SKM-1 treated with dmso at 0.1 percent for 144 hours (cell line): ENCODE measurements around the gene DBNDD2.

Experiments
- DNase-seq: peaks from one replicate; lab custom pipeline; 2025; ENCODE audit not compliant: unreplicated experiment; lab: John Stamatoyannopoulos, UW

DBNDD2 gene

DNA sequence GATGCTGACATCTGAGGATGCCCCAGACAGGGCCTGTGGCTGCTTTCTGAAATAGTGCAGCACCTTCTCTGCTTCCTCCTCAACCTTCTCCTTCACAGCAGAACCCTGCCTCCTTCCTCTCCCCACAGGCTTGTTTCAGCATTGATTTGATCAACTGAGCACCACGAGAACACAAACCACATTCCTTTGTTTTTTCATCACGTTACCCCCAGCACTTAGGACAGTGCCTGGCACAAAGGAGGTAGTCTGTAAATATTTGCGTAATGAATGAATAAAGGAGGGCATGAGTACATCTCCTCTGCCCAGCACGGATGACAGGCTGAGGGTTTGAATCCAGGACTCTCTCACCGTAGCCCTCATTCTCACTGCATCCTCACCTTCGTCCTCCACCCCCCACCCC lies 40.2 kb downstream of the DBNDD2 start:
- DNase-seq: no peak

DNA sequence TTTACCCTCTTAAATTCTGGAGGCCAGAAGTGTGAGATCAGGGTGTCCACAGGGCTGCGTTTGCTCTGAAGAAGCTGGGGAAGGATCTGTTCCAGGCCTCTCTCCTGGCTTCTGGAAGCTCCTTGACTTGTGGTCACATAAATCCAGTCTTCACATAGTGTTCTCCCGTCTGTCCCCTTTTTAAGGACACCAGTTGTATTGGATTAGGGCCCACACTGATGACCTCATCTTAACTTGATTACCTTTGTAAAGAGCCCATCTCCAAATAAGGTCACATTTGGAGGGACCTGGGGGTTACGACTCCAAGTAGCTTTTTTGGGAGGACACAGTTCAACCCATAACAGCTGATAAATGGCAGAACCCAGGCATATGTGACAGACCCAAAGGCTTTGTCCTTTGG lies 41.4 kb downstream of the DBNDD2 start:
- no peak for DNase-seq

DNA sequence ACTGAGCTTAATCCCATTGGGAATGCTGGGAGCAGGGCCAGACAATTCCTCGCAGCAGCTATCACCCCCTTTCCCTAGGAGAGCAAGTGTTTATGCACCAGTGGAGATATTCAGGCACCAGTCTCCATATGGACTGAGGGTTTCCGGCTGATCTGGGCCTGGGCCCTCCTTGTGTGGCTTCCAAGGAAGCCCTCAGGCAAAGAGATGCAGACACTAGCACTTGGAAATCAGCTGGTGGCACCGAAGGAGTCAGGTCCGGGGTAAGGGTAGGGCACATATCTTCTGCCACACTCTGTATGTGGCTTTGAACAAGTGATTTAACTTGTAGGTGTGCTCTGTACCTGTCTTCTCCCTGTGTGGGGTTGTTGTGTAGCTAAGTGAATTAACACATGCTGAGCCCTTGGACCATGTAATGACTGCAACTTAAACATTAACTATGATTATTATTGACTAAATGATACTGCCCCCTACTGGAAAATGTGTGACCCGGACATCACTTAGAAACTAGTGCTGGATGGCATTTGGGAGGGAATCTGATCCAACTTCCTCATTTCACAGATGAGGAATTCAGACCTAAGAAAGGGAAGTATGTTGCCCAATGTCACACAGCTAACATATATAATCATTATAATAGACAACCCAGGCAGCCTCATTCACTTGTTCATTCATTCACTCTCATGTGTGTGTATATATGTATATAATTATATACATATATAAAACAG lies 42.2 kb downstream of the DBNDD2 start:
- DNase-seq: peak; percentile 96

DNA sequence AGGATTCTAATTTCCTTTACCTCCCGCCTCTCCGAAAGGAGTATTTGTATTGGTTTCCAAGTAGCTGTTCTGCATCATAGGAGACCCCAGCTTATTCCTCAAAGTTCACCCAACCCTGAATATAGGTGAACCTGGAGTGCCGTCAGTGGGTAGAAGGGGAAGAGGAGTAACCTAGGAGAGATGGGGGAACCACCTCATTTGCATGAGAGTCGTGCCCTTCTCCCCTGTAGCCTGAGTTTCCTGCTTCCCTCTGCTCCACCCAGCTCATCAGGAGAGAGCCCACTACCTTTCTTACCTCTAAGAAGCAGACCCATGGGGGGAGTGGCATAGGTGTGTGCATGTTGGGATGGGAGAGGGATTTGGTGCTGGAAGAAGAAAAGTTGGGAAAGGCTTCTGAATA lies 44.1 kb downstream of the DBNDD2 start:
- no peak for DNase-seq

DNA sequence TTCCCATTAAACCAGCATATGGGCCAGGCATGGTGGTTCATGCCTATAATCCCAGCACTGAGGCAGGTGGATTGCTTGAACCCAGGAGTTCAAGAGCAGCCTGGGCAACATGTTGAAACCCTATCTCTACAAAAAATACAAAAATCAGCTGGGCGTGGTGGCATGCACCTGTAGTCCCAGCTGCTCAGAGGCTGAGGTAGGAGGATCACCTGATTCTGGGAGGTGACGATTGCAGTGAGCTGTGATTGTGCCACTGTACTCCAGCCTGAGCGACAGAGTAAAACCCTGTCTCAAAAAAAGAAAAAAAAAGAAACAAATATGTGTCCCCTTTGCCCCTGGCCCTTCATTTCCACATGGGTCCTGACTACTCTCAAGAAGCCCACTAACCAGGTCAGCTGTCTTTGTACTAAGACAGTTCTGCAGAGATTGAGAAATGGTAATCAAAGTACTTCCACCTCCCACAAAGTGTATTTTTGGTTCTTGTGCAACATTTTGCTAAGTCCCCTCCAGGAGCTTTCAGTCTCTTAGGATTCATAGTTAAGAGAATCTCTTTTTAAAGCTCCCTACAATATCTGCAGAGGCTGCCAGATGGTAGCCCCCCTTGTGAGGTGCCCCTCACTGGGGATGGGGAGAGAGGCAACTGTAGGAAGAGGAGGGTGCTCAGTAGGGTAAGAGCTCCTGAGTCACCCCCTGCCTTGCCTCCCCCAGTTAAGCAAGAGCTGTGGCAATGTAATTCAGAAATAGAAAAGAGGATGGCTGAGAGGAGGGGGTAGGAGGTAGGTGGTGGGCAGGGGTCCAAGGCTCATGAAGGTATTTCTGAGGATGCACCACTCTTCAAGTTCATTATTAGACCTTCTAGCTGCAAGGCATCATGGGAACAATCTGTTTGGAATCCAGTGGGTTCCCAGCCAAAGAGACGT lies 44.9 kb downstream of the DBNDD2 start:
- DNase-seq: no peak

DNA sequence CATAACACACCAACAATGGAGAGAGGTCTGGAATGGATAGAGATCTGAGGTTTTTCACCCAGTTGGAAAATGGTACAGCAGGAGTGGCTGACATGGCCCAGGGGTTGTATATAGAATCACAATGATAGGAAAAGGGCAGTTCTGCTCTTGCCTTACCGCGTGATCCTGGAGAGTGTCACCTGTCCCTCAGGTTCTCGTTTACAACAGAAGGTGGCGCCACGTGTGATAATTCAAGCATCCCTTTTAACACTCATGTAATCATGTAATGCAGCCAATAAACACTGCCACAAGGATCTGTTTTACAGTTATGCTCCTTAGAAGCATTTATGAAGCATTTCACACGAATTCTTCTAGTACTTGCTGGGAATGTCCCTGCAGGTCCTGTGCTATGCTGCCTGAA lies 48.5 kb downstream of the DBNDD2 start:
- DNase-seq: no peak

DNA sequence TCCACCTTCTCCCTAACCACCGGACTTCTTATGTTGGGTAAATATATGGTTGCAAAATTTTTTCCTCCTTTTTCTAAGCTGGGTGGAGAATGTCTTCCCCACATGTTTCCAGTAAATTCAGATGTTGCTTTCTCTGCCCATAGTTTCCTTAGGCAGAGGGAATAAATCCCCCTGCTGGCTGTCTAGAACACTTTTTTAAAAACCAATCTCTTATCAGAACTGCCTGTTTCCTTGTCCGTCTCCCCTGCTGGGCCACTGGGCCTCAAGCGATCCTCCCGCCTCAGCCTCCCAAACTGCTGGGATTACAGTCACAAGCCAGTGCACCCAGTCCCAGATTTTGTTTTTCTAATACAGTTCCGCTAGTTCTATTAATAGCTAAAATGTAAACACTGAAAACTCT lies 51.5 kb downstream of the DBNDD2 start:
- DNase-seq: no peak
